ENCODE results near the gene UTP14C. TPM values are rescaled to one million over a fixed set of nuclear protein-coding genes. Genes with fewer than 3 reads are reported as not detected.

Gene UTP14C
- total RNA-seq, 1 experiment from 2014 or later: 11.8 TPM

- H3K4me3 ChIP-seq (ENCODE audit: low read depth, low read length): no peak overlapping the region
- Mint-ChIP-seq H3K27me3 (ENCODE audit: insufficient read depth, unreplicated experiment) (no peaks in the 10 kb centered on the region), H3K4me3 (ENCODE audit: unreplicated experiment) (no peak overlapping the region), H3K27ac (ENCODE audit: unreplicated experiment) (no peak overlapping the region), H3K36me3 (ENCODE audit: insufficient read depth, unreplicated experiment) (no peaks in the 10 kb centered on the region), H3K4me1 (ENCODE audit: low read depth, unreplicated experiment) (peaks cover 67% of the 10 kb centered on the region), H3K9me3 (ENCODE audit: unreplicated experiment) (peaks cover 11% of the 10 kb centered on the region)
- no TSS peak for BruUV-seq (replicated peaks)
- intact Hi-C loops (cut with micrococcal nuclease; ENCODE audit: unreplicated experiment): no loop called here
- H3K4me1 ChIP-seq: peaks cover 64% of the 10 kb centered on the region
- no peak for DNase-seq
- H3K36me3 ChIP-seq (ENCODE audit: control insufficient read depth, insufficient read depth, low read length): 0 out of 2 replicates have a peak, but pooled peaks cover 2% of the 10 kb centered on the region
- POLR2A ChIA-PET: no interaction called here
- no peaks in the 10 kb centered on the region for H3K27me3 ChIP-seq (replicated peaks; ENCODE audit: control insufficient read depth, insufficient read depth, low read length)
- no peaks in the 10 kb centered on the region for H3K9me3 ChIP-seq
- no peak for TF ChIP-seq CTCF (IDR thresholded peaks at IDR 0.05; ENCODE audit: insufficient read depth in 1 of 2, low read depth in 1 of 2, low read length in 1 of 2, severe bottlenecking in 1 of 2, unreplicated experiment in 1 of 2)
- CTCF ChIA-PET: interaction anchor here (0.7 to 1.5 kb wide), 2 partner anchors 125 to 138 kb away, joined by 3 to 4 read pairs; no protein-coding TSS in a partner anchor
These were observed 22.1 kb upstream of the UTP14C start for GRCh38 chr13:52002361-52002760.

GRCh38 chr13:52003541-52003940 lies 20.9 kb upstream of the UTP14C start:
- Mint-ChIP-seq H3K4me1 (ENCODE audit: low read depth, unreplicated experiment) (peaks cover 59% of the 10 kb centered on the region), H3K27ac (ENCODE audit: unreplicated experiment) (no peak overlapping the region), H3K36me3 (ENCODE audit: insufficient read depth, unreplicated experiment) (no peaks in the 10 kb centered on the region), H3K9me3 (ENCODE audit: unreplicated experiment) (peaks cover 11% of the 10 kb centered on the region), H3K4me3 (ENCODE audit: unreplicated experiment) (no peak overlapping the region), H3K27me3 (ENCODE audit: insufficient read depth, unreplicated experiment) (no peaks in the 10 kb centered on the region)
- TF ChIP-seq CTCF (IDR thresholded peaks at IDR 0.05; ENCODE audit: insufficient read depth in 1 of 2, low read depth in 1 of 2, low read length in 1 of 2, severe bottlenecking in 1 of 2, unreplicated experiment in 1 of 2): peak in 1 of 2 experiments; percentile 37
- ChIA-PET CTCF (interaction anchor here (1.0 to 2.0 kb wide), 7 partner anchors 9 to 191 kb away, joined by 3 to 14 read pairs (median 4); partner anchors contain the start of genes ALG11 and NEK5), POLR2A (no interaction called here)
- no peaks in the 10 kb centered on the region for H3K9me3 ChIP-seq
- H3K36me3 ChIP-seq (ENCODE audit: control insufficient read depth, insufficient read depth, low read length): 0 out of 2 replicates have a peak, but pooled peaks cover 2% of the 10 kb centered on the region
- H3K27me3 ChIP-seq (replicated peaks; ENCODE audit: control insufficient read depth, insufficient read depth, low read length): no peaks in the 10 kb centered on the region
- peaks cover 53% of the 10 kb centered on the region for H3K4me1 ChIP-seq
- peak; percentile 58 to 59 for DNase-seq
- no peak overlapping the region for H3K4me3 ChIP-seq (ENCODE audit: low read depth, low read length)
- intact Hi-C loops (cut with micrococcal nuclease; ENCODE audit: unreplicated experiment): no loop called here
- BruUV-seq (replicated peaks): no TSS peak

DNA sequence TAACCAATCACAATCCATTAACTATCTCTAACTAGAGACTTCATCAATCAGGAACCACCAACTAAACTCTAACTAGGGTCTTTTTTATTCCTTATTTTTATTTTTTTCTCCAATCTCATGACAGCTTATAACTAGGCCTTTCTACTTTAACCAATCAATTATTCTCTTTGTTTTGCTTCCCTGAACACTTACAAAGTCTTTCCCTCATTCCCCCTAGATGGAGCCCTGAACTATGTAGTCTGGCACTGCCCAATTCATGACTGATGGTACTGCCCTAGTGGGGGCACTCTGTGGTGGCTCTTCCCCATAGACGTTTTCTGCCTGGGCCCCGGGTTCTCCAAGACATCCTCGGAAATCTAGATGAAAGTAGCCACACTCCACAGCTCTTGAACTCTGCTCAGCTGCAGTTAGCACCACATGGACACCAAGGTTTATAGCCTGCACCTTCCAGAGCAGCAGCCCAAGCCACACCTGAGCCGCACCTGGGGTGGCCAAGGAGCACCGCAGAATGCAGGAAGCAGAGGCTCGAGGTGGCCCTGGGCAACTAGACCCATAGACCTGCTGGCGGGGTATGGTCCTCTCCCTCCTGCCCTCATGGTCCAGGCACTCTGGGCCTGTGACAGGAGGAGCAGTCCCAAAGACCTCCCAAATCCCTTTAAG lies 19.9 kb upstream of the UTP14C start:
- Histone ChIP-seq H3K36me3 (ENCODE audit: control insufficient read depth, insufficient read depth, low read length) (0 out of 2 replicates have a peak, but pooled peaks cover 2% of the 10 kb centered on the region), H3K4me1 (peaks cover 42% of the 10 kb centered on the region), H3K4me3 (ENCODE audit: low read depth, low read length) (no peak overlapping the region), H3K27me3 (replicated peaks; ENCODE audit: control insufficient read depth, insufficient read depth, low read length) (no peaks in the 10 kb centered on the region), H3K9me3 (no peaks in the 10 kb centered on the region)
- peaks cover 52% of the 10 kb centered on the region for H3K4me1 Mint-ChIP-seq (ENCODE audit: low read depth, unreplicated experiment)
- DNase-seq: no peak
- CTCF ChIA-PET: interaction anchor here (1.1 to 2.0 kb wide), 3 partner anchors 69 to 124 kb away, joined by 3 to 14 read pairs (median 11); partner anchors contain the start of gene NEK5
- TF ChIP-seq CTCF (IDR thresholded peaks at IDR 0.05; ENCODE audit: insufficient read depth in 1 of 2, low read depth in 1 of 2, low read length in 1 of 2, severe bottlenecking in 1 of 2, unreplicated experiment in 1 of 2): no peak
- H3K27me3 Mint-ChIP-seq (ENCODE audit: insufficient read depth, unreplicated experiment): no peaks in the 10 kb centered on the region
- peaks cover 11% of the 10 kb centered on the region for H3K9me3 Mint-ChIP-seq (ENCODE audit: unreplicated experiment)
- H3K36me3 Mint-ChIP-seq (ENCODE audit: insufficient read depth, unreplicated experiment): no peaks in the 10 kb centered on the region
- intact Hi-C loops (cut with micrococcal nuclease; ENCODE audit: unreplicated experiment): no loop called here
- no peak overlapping the region for H3K4me3 Mint-ChIP-seq (ENCODE audit: unreplicated experiment)
- peak overlapping the region; percentile 53 for H3K27ac Mint-ChIP-seq (ENCODE audit: unreplicated experiment)
- POLR2A ChIA-PET: no interaction called here
- BruUV-seq (replicated peaks): no TSS peak

Data from Caco-2 (cell line).